ACC112 (cell line): ENCODE data around the gene BSCL2.

Experiments used
- H2AFZ ChIP-seq: fragments of 200-600 bp; sonication (generic); one replicate; pipeline ENCODE4 v1.6.0; 2017; ENCODE audit warnings: antibody characterized with exemption, low read length; ENCODE audit not compliant: unreplicated experiment
- H3K27ac ChIP-seq: fragments of 200-600 bp; sonication (generic); 2 replicates; pipeline ENCODE4 v1.5.1; 2014; ENCODE audit warnings: low read depth, mild to moderate bottlenecking, antibody characterized with exemption, low read length, moderate library complexity
- H3K27me3 ChIP-seq: fragments of 200-600 bp; sonication (generic); 2 replicates; pipeline ENCODE4 v1.6.1; 2014; ENCODE audit warnings: mild to moderate bottlenecking, antibody characterized with exemption, low read length, moderate library complexity, mixed read lengths; ENCODE audit not compliant: insufficient read depth
- H3K36me3 ChIP-seq: fragments of 200-600 bp; sonication (generic); 2 replicates; pipeline ENCODE4 v1.6.1; 2016; ENCODE audit warnings: mild to moderate bottlenecking, antibody characterized with exemption, low read length, moderate library complexity, mixed read lengths; ENCODE audit not compliant: insufficient read depth
- H3K4me1 ChIP-seq: fragments of 200-600 bp; sonication (generic); one replicate; pipeline ENCODE4 v1.6.1; 2016; ENCODE audit warnings: low read length, mixed read lengths; ENCODE audit not compliant: insufficient read depth, unreplicated experiment, control insufficient read depth
- H3K4me3 ChIP-seq: fragments of 200-600 bp; sonication (generic); 2 replicates; pipeline ENCODE4 v1.5.1; 2014; ENCODE audit warnings: mild to moderate bottlenecking, low read depth, low read length
- H3K79me2 ChIP-seq: fragments of 200-600 bp; sonication (generic); one replicate; pipeline ENCODE4 v1.6.0; 2016; ENCODE audit warnings: low read length; ENCODE audit not compliant: control insufficient read depth, unreplicated experiment, insufficient read depth

Gene BSCL2

GRCh38 chr11:62671608-62672389, 35.4 kb downstream of the BSCL2 start, which contains the start of the genes LBHD1 and UQCC3:
Gene LBHD1 (minus strand): TSS chr11:62672267. CDS start chr11:62670031, 2,236 bp downstream.
Gene UQCC3 (plus strand): TSS chr11:62671673. CDS start chr11:62671746, 73 bp downstream.
- no peaks in the 10 kb centered on the region for H3K27me3 ChIP-seq
- H3K27ac ChIP-seq, result peak within 1 kb of the TSS; percentile 73
- peak within 1 kb of the TSS; percentile 84 for H3K4me3 ChIP-seq
- H3K79me2 ChIP-seq, result peaks cover 28% of the 10 kb centered on the region
- peak within 1 kb of the TSS; percentile 73 for H2AFZ ChIP-seq
- H3K36me3 ChIP-seq, result peaks cover 8% of the 10 kb centered on the region; the same call in 1 of the 2 replicates
- H3K4me1 ChIP-seq, result peaks cover 29% of the 10 kb centered on the region

GRCh38 chr11:62671236-62671607, 36.0 kb downstream of the BSCL2 start:
- peak overlapping the region; percentile 84 for H3K4me3 ChIP-seq
- peaks cover 35% of the 10 kb centered on the region for H3K4me1 ChIP-seq
- H2AFZ ChIP-seq, result peak overlapping the region; percentile 73
- peaks cover 34% of the 10 kb centered on the region for H3K79me2 ChIP-seq
- H3K36me3 ChIP-seq, result peaks cover 12% of the 10 kb centered on the region; the same call in 1 of the 2 replicates
- H3K27me3 ChIP-seq, result no peaks in the 10 kb centered on the region
- peak overlapping the region; percentile 73 for H3K27ac ChIP-seq

DNA sequence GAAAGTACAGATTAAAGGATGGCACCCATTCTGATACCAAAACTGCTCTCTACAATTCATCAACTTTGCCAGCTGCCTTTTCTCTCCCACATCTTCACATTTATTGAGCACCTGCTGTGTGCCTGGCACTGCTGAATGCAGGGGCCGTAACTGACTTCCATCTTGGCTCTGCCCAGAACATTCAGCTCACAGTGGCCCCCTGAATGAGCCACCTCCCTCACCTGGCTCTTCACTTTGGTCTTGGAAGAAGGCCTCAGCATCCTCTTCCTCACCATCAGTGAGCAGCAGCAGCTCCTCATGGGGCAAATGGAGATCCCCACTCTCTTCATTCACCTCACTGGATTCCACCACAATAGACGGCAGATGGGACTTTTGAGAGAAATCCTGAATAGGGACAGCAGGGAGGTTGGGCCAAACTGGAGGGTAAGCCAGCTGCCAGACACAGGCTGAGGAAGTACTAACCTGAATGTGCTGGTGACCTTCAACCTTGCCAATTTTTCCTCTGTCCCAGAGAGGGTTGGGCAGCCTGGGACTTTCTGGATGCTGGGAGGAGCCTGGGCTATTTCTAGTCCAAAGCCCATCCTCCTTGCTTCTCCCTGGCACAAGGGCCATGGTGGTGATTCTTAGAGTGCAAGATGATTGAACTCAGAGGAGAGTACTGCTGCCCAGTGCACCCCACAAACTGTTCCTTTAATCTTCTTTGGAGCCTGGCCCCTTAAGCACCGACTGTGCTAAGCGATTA, 37.6 kb downstream of the BSCL2 start:
- peaks cover 12% of the 10 kb centered on the region; the same call in 1 of the 2 replicates for H3K36me3 ChIP-seq
- H3K27me3 ChIP-seq, result no peaks in the 10 kb centered on the region
- peaks cover 36% of the 10 kb centered on the region for H3K4me1 ChIP-seq
- peak overlapping the region; percentile 19 for H3K27ac ChIP-seq
- H2AFZ ChIP-seq, result no peak overlapping the region
- peaks cover 47% of the 10 kb centered on the region for H3K79me2 ChIP-seq
- peak overlapping the region; percentile 11; the same call in 1 of the 2 replicates for H3K4me3 ChIP-seq

DNA sequence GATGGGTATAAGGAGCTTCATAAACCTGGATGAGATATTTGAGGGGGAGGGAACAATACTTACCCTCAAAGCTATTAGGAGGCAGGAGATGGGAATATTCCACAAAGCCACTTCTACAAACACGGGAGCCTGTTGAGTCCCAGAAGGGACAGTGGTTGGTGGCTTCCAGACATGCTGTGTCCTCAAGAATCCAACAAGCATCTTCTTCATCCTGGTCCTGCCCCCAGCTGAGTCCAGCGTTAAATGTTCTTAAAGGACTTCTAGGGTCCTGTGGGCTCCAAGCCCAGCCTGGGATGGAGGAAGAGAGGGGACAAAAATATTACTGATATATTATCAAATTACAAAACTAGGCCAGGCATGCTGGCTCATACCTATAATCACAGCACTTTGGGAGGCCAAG, 39.8 kb downstream of the BSCL2 start:
- Histone ChIP-seq H3K27me3 (no peaks in the 10 kb centered on the region), H3K36me3 (peaks cover 15% of the 10 kb centered on the region; the same call in 1 of the 2 replicates), H3K79me2 (peaks cover 45% of the 10 kb centered on the region), H2AFZ (no peak overlapping the region), H3K4me1 (peaks cover 28% of the 10 kb centered on the region), H3K4me3 (peak overlapping the region; percentile 99), H3K27ac (0 out of 2 replicates have a peak overlapping the region, but pooled peaks have one; percentile 10)

GRCh38 chr11:62666259-62666926, 40.8 kb downstream of the BSCL2 start:
- Histone ChIP-seq H2AFZ (no peak overlapping the region), H3K4me3 (peak overlapping the region; percentile 99), H3K27ac (peak overlapping the region; percentile 62; the same call in 1 of the 2 replicates), H3K36me3 (peaks cover 15% of the 10 kb centered on the region; the same call in 1 of the 2 replicates), H3K4me1 (peaks cover 26% of the 10 kb centered on the region), H3K79me2 (peaks cover 37% of the 10 kb centered on the region), H3K27me3 (no peaks in the 10 kb centered on the region)

DNA sequence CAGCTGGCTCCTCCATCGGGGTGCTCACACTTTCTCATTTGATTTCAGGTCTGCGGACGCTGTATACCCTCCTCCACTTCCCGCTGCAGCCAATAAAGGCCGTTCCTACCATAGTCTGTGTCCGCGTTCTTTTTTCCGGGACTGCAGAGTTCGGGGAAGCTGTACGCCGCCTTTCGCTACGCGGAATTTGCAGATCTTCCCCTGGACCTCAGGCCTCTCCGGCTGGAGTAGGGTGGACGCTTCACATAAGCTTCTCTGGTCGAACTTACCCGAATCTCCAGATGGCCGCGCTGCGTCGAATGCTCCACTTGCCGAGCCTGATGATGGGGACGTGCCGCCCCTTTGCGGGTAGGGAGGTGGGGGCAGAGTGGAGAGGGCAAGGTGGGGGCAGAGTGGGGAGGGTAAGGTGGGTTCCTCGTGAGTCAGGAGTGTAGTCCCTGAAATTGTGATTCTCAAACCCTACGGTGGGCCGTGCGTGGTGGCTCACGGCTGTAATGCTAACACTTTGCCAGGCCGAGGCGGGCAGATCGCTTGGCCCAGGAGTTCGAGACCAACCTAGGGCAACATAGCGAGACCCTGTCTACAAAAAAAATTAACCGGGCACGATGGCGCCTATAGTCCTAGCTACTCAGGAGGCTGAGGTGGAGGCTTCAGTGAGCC, 41.5 kb downstream of the BSCL2 start:
- H3K27ac ChIP-seq, result peak overlapping the region; percentile 62
- peaks cover 26% of the 10 kb centered on the region for H3K4me1 ChIP-seq
- no peak overlapping the region for H2AFZ ChIP-seq
- peaks cover 37% of the 10 kb centered on the region for H3K79me2 ChIP-seq
- no peaks in the 10 kb centered on the region for H3K27me3 ChIP-seq
- H3K36me3 ChIP-seq, result peaks cover 15% of the 10 kb centered on the region; the same call in 1 of the 2 replicates
- peak overlapping the region; percentile 99 for H3K4me3 ChIP-seq

GRCh38 chr11:62665075-62665598, 42.1 kb downstream of the BSCL2 start, which contains the start of the genes C11orf98 and CSKMT:
Gene C11orf98 (minus strand): TSS chr11:62665210. CDS start chr11:62665169, 41 bp downstream.
Gene CSKMT (plus strand): TSS chr11:62665312. CDS start chr11:62665880, 568 bp downstream.
- Histone ChIP-seq H2AFZ (peak within 1 kb of the TSS; percentile 83), H3K36me3 (peaks cover 15% of the 10 kb centered on the region; the same call in 1 of the 2 replicates), H3K4me3 (peak within 1 kb of the TSS; percentile 99), H3K27me3 (no peaks in the 10 kb centered on the region), H3K27ac (peak within 1 kb of the TSS; percentile 62), H3K4me1 (peaks cover 25% of the 10 kb centered on the region), H3K79me2 (peaks cover 37% of the 10 kb centered on the region)

- peaks cover 15% of the 10 kb centered on the region; the same call in 1 of the 2 replicates for H3K36me3 ChIP-seq
- peak overlapping the region; percentile 83 for H2AFZ ChIP-seq
- peaks cover 37% of the 10 kb centered on the region for H3K79me2 ChIP-seq
- H3K27ac ChIP-seq, result peak overlapping the region; percentile 42
- peak overlapping the region; percentile 99 for H3K4me3 ChIP-seq
- no peaks in the 10 kb centered on the region for H3K27me3 ChIP-seq
- H3K4me1 ChIP-seq, result peaks cover 19% of the 10 kb centered on the region
Measured at GRCh38 chr11:62664405-62665074, 42.7 kb downstream of the BSCL2 start.

DNA sequence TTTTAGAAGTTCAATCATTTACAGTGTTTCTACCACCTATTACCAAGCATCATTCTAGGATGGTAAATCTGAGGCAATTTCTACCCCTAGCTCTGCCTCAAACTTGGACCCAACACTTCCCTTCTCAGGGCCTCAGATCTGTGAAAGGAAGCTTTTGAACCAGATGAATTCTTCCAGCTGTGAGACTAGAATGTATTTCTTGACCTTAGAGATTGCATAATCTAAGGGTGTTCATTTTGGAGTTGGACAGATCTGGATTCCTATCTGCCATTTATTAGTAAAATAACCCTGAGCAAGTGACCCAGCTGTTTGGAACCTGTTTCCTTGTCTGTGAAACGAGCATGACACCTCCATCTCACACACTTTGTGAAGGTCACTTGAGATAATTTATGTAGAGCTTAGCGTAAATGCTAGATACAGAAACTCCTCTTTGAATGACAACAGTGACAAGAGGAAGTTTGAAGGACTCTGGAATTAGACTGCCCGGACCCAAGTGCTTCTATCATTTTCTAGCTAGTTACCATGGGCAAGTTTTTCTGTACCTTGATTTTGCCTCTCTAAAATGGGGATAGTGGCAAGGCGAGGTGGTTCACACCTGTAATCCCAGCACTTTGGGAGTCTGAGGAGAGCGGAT, 50.3 kb downstream of the BSCL2 start:
- H3K4me1 ChIP-seq, result no peaks in the 10 kb centered on the region
- H3K36me3 ChIP-seq, result no peaks in the 10 kb centered on the region
- H2AFZ ChIP-seq, result no peak overlapping the region
- H3K79me2 ChIP-seq, result peaks cover 11% of the 10 kb centered on the region
- no peak overlapping the region for H3K27ac ChIP-seq
- H3K4me3 ChIP-seq, result no peak overlapping the region
- no peaks in the 10 kb centered on the region for H3K27me3 ChIP-seq
